Fibroblast of gingiva (primary cell): ENCODE data around the gene ATXN1.
"Not testable (repeated sequence)": the region's sequence is repeated elsewhere in the genome, so short reads cannot be mapped to it uniquely, and the experiment has no call there.

ENCODE experiments used
- DNase-seq: peaks from one replicate; pipeline ENCODE4 v3.0.0-alpha.2; 2011; ENCODE audit warnings: low read depth

The ATXN1 gene

GRCh38 chr6:16720861-16721260 lies 40.4 kb downstream of the ATXN1 start:
- no peak for DNase-seq

- DNase-seq: no peak
These were observed 41.8 kb downstream of the ATXN1 start for GRCh38 chr6:16719488-16719887.

GRCh38 chr6:16718356-16718755 lies 42.9 kb downstream of the ATXN1 start:
- DNase-seq: no peak

- DNase-seq: no peak
These were observed 43.9 kb downstream of the ATXN1 start for GRCh38 chr6:16717275-16717942.

- no peak for DNase-seq
These were observed 44.9 kb downstream of the ATXN1 start for GRCh38 chr6:16716321-16716858.

- DNase-seq: no peak
These were observed 47.7 kb downstream of the ATXN1 start for GRCh38 chr6:16713597-16713996.

GRCh38 chr6:16712931-16713484 lies 48.3 kb downstream of the ATXN1 start:
- DNase-seq: peak; percentile 88

- DNase-seq: no peak
These were observed 48.9 kb downstream of the ATXN1 start for GRCh38 chr6:16712255-16712930.

GRCh38 chr6:16711546-16712254 lies 49.6 kb downstream of the ATXN1 start:
- DNase-seq: no peak

- DNase-seq: no peak
These were observed 54.1 kb downstream of the ATXN1 start for GRCh38 chr6:16706911-16707783.

- DNase-seq: not testable (repeated sequence)
These were observed 54.8 kb downstream of the ATXN1 start for GRCh38 chr6:16706491-16706890.

- DNase-seq: no peak
These were observed 55.2 kb downstream of the ATXN1 start for GRCh38 chr6:16706029-16706428.

GRCh38 chr6:16705081-16705993 lies 55.9 kb downstream of the ATXN1 start:
- no peak for DNase-seq

- DNase-seq: no peak
These were observed 56.7 kb downstream of the ATXN1 start for GRCh38 chr6:16704401-16705045.

GRCh38 chr6:16702627-16703378 lies 58.5 kb downstream of the ATXN1 start:
- DNase-seq: not testable (repeated sequence)

GRCh38 chr6:16700916-16701234 lies 60.4 kb downstream of the ATXN1 start:
- DNase-seq: no peak

- DNase-seq: no peak
These were observed 60.9 kb downstream of the ATXN1 start for GRCh38 chr6:16700202-16700915.

- no peak for DNase-seq
These were observed 62.0 kb downstream of the ATXN1 start for GRCh38 chr6:16698997-16699868.
